Measurements from ENCODE around the gene PLAC9. TPM values are rescaled to one million over a fixed set of nuclear protein-coding genes. Genes with fewer than 3 reads are reported as not detected.

Gene PLAC9
- total and polyA plus RNA-seq, 2 experiments from 2014 or later = 11.4 to 83.3 TPM

DNA sequence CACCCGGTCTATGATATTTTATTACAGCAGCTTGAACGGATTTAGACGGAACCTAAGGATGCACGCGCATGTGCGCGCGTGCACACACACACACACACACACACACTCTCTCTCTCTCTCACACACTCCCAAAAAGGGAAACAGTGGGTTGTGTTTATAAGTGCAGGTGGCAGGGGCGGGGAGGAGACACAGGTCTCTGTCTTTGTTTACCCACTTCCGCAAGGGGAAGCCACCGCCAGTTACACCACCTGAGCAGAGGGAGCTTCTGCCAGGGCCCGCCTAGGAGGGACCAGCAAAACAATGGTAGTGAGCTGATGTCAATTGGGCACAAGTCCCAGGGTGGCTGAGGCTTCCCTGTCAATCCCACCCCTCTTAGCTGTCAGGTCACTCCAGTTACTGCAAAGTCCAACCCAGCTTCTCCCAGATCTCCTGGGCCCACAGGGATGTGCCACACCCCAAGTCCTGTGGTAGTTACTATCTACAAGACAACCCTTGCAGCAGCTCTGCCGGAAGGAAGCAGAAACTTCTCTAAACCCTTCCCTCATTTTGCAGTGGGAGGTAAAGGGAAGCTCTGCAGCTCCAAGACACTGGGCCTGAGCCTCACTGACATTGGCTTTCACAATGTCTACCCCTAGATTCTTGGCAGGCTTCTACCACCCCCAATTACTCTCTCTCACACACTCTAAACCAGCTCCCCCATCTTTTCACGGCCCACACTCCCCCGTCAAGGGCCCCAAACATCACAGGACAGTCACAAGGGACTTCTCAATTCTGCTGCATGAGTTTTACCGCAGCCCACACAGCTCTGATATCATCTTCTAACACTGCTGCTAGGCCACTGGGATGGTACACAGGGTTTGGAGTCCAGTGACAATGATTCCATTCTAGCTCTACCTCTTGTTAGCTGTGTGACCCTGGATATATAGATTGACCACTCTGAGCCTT, 55.2 kb downstream of the PLAC9 start:
- no peak for DNase-seq (ENCODE audit: low spot score)
- TF ChIP-seq EZH2phosphoT487 (IDR thresholded peaks at IDR 0.05; ENCODE audit: low read depth, severe bottlenecking, unreplicated experiment) (no peak), CTCF (IDR thresholded peaks at IDR 0.05; ENCODE audit: poor library complexity) (no peak), EZH2 (IDR thresholded peaks at IDR 0.05; ENCODE audit: borderline replicate concordance) (no peak)
- Histone ChIP-seq H3K79me2 (peaks cover 100% of the 10 kb centered on the region), H4K20me1 (ENCODE audit: insufficient read depth, poor library complexity, severe bottlenecking) (peaks cover 91% of the 10 kb centered on the region), H2AFZ (no peak overlapping the region), H3K36me3 (replicated peaks; ENCODE audit: insufficient read depth, low read depth) (no peaks in the 10 kb centered on the region), H3K27me3 (no peaks in the 10 kb centered on the region), H3K4me3 (no peak overlapping the region), H3K4me1 (ENCODE audit: insufficient read depth) (peaks cover 11% of the 10 kb centered on the region), H3K4me2 (no peak overlapping the region), H3K9me2 (replicated peaks; ENCODE audit: insufficient read depth) (no peaks in the 10 kb centered on the region), H3K27ac (no peak overlapping the region), H3K9me3 (ENCODE audit: low read depth) (no peaks in the 10 kb centered on the region)
- 85% methylated on average over 16 of the region's 16 CpGs for WGBS (ENCODE audit: low lambda C conversion rate, missing lambda C conversion rate)

DNA sequence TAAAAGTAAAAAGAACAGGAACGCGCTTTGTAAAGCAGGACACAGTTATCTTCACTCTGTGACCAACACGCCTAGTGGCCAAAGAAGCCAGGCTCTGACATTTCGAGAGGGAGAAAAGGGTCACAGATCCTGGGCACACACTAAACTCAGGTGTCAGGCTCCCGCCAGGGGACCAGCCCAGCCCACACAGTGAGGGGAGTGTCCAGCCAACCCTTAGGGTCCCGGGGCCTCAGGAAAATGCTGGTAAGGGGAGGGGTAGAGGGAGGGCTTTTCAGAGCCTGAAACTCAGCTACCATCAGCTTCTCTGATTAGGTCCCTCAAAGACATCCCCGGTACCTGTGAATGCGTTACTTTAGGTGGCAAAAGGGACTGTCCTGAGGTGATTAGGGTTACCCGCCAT, 56.2 kb downstream of the PLAC9 start:
- Histone ChIP-seq H3K4me2 (no peak overlapping the region), H3K79me2 (peaks cover 100% of the 10 kb centered on the region), H3K4me3 (no peak overlapping the region), H4K20me1 (ENCODE audit: insufficient read depth, poor library complexity, severe bottlenecking) (peaks cover 87% of the 10 kb centered on the region), H2AFZ (no peak overlapping the region), H3K36me3 (replicated peaks; ENCODE audit: insufficient read depth, low read depth) (no peaks in the 10 kb centered on the region), H3K4me1 (ENCODE audit: insufficient read depth) (peaks cover 11% of the 10 kb centered on the region), H3K9me2 (replicated peaks; ENCODE audit: insufficient read depth) (no peaks in the 10 kb centered on the region), H3K27me3 (no peaks in the 10 kb centered on the region), H3K27ac (no peak overlapping the region), H3K9me3 (ENCODE audit: low read depth) (no peaks in the 10 kb centered on the region)
- WGBS (ENCODE audit: low lambda C conversion rate, missing lambda C conversion rate) = 95% methylated on average over 9 of the region's 9 CpGs
- no peak for DNase-seq (ENCODE audit: low spot score)
- TF ChIP-seq CTCF (IDR thresholded peaks at IDR 0.05; ENCODE audit: poor library complexity) (no peak), EZH2 (IDR thresholded peaks at IDR 0.05; ENCODE audit: borderline replicate concordance) (no peak), EZH2phosphoT487 (IDR thresholded peaks at IDR 0.05; ENCODE audit: low read depth, severe bottlenecking, unreplicated experiment) (no peak)

DNA sequence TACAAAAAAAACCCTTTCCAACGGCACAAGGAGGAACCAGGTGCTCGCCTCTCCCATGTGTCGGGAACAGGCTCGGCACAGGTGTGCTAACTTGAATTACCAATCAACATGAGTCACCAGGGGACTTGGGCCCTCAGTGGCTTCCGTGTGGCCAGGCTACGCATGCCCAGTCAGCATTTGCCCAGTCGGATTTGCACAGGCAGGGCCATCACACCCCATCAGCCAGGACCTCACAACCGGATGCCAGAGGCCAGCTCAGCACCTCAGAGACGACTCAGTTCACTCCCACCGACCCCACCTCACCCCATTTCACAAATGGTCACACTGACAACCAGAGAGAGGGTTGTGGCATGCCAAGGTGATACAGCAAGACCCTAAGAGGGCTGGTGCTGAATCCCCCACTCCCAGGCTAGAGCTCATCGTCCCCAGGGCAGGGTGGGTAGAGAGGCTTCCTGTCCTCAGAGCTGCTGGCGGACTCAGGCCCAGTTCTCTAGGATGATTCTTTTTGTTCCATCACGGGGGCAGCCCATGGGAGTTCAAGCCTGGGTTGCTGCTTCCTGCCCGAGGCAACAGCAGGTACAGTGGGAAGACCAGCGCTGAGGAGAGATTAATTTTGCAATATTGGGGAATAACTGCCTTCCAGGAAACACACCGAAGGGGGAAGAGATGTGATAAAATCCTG, 59.2 kb downstream of the PLAC9 start:
- Histone ChIP-seq H3K79me2 (peaks cover 97% of the 10 kb centered on the region), H3K27ac (no peak overlapping the region), H3K27me3 (no peaks in the 10 kb centered on the region), H3K9me3 (ENCODE audit: low read depth) (no peaks in the 10 kb centered on the region), H3K36me3 (replicated peaks; ENCODE audit: insufficient read depth, low read depth) (no peaks in the 10 kb centered on the region), H4K20me1 (ENCODE audit: insufficient read depth, poor library complexity, severe bottlenecking) (peaks cover 68% of the 10 kb centered on the region), H2AFZ (no peak overlapping the region), H3K4me3 (no peak overlapping the region), H3K4me2 (no peak overlapping the region), H3K4me1 (ENCODE audit: insufficient read depth) (peaks cover 40% of the 10 kb centered on the region), H3K9me2 (replicated peaks; ENCODE audit: insufficient read depth) (no peaks in the 10 kb centered on the region)
- TF ChIP-seq EZH2phosphoT487 (IDR thresholded peaks at IDR 0.05; ENCODE audit: low read depth, severe bottlenecking, unreplicated experiment) (no peak), CTCF (IDR thresholded peaks at IDR 0.05; ENCODE audit: poor library complexity) (no peak), EZH2 (IDR thresholded peaks at IDR 0.05; ENCODE audit: borderline replicate concordance) (no peak)
- WGBS (ENCODE audit: low lambda C conversion rate, missing lambda C conversion rate) = 86% methylated on average over 16 of the region's 16 CpGs
- no peak for DNase-seq (ENCODE audit: low spot score)

All from hepatocyte (in vitro differentiated cells).